Activated CD8-positive, alpha-beta memory T cell treated with anti-CD3 and anti-CD28 coated beads, Interleukin-2, amount 50 U/mL, for 48 hours (primary cell): ENCODE data around the gene SMYD3.

Experiments used
- DNase-seq: peaks from one replicate; pipeline ENCODE4 v3.0.0-alpha.2; 2020

SMYD3 gene

GRCh38 chr1:246200738-246201137 is 306.3 kb downstream of the SMYD3 start:
- DNase-seq = no peak

- no peak for DNase-seq
Observed at GRCh38 chr1:246200225-246200624, 306.9 kb downstream of the SMYD3 start.

GRCh38 chr1:246199086-246199645 is 307.9 kb downstream of the SMYD3 start:
- no peak for DNase-seq

GRCh38 chr1:246198115-246198816 is 308.8 kb downstream of the SMYD3 start:
- DNase-seq = no peak

GRCh38 chr1:246197076-246197475 is 310.0 kb downstream of the SMYD3 start:
- DNase-seq = no peak

GRCh38 chr1:246195296-246195695 is 311.8 kb downstream of the SMYD3 start:
- DNase-seq = no peak

GRCh38 chr1:246193537-246193936 is 313.5 kb downstream of the SMYD3 start:
- no peak for DNase-seq

- DNase-seq = no peak
Observed at GRCh38 chr1:246189126-246189525, 318.0 kb downstream of the SMYD3 start.

GRCh38 chr1:246187834-246188372 is 319.2 kb downstream of the SMYD3 start:
- no peak for DNase-seq

GRCh38 chr1:246184503-246184902 is 322.6 kb downstream of the SMYD3 start:
- DNase-seq = no peak

- no peak for DNase-seq
Observed at GRCh38 chr1:246182149-246182851, 324.8 kb downstream of the SMYD3 start.

- no peak for DNase-seq
Observed at GRCh38 chr1:246181241-246181640, 325.8 kb downstream of the SMYD3 start.

- DNase-seq = no peak
Observed at GRCh38 chr1:246179401-246179800, 327.7 kb downstream of the SMYD3 start.

GRCh38 chr1:246178717-246179311 is 328.3 kb downstream of the SMYD3 start:
- DNase-seq = no peak

- DNase-seq = no peak
Observed at GRCh38 chr1:246176126-246177024, 330.7 kb downstream of the SMYD3 start.

GRCh38 chr1:246170574-246171261 is 336.4 kb downstream of the SMYD3 start:
- no peak for DNase-seq

GRCh38 chr1:246169486-246169885 is 337.6 kb downstream of the SMYD3 start:
- DNase-seq = no peak

- no peak for DNase-seq
Observed at GRCh38 chr1:246169019-246169418, 338.1 kb downstream of the SMYD3 start.

- no peak for DNase-seq
Observed at GRCh38 chr1:246166841-246167240, 340.2 kb downstream of the SMYD3 start.

GRCh38 chr1:246165826-246166709 is 341.0 kb downstream of the SMYD3 start:
- DNase-seq = no peak

- DNase-seq = no peak
Observed at GRCh38 chr1:246164764-246165163, 342.3 kb downstream of the SMYD3 start.
